Stimulated activated naive CD8-positive, alpha-beta T cell treated with anti-CD3 and anti-CD28 coated beads, Interleukin-15, Interleukin-2, amounts not matched to agents 100 ng/mL and 50 ng/mL, for 24 hours (primary cell): ENCODE measurements around the gene RXRG.
A peak's percentile ranks its signal among the peaks of the same experiment; 100 is the strongest.

Experiments used
- H3K27ac Mint-ChIP-seq: one replicate; pipeline ENCODE4 v1.8.0; 2021; ENCODE audit warnings: mild to moderate bottlenecking, mixed read lengths
- H3K27me3 Mint-ChIP-seq: one replicate; pipeline ENCODE4 v1.8.0; 2021; ENCODE audit warnings: mixed read lengths
- H3K36me3 Mint-ChIP-seq: one replicate; pipeline ENCODE4 v1.8.0; 2021; ENCODE audit warnings: low read depth, mixed read lengths
- H3K4me1 Mint-ChIP-seq: one replicate; pipeline ENCODE4 v1.8.0; 2021; ENCODE audit warnings: low read depth, mixed read lengths
- H3K4me3 Mint-ChIP-seq: one replicate; pipeline ENCODE4 v1.8.0; 2021; ENCODE audit warnings: mild to moderate bottlenecking, mixed read lengths
- H3K9me3 Mint-ChIP-seq: one replicate; pipeline ENCODE4 v1.8.0; 2021; ENCODE audit warnings: mixed read lengths

The RXRG gene

GRCh38 chr1:165376811-165377311, 68.1 kb downstream of the RXRG start:
- Mint-ChIP-seq H3K36me3 (no peaks in the 10 kb centered on the region), H3K4me1 (peaks cover 18% of the 10 kb centered on the region), H3K4me3 (peak overlapping the region; percentile 62), H3K27me3 (peaks cover 77% of the 10 kb centered on the region), H3K9me3 (no peaks in the 10 kb centered on the region), H3K27ac (no peak overlapping the region)

GRCh38 chr1:165376041-165376810, 68.7 kb downstream of the RXRG start:
- H3K4me1 Mint-ChIP-seq: peaks cover 18% of the 10 kb centered on the region
- H3K27me3 Mint-ChIP-seq: peaks cover 79% of the 10 kb centered on the region
- no peaks in the 10 kb centered on the region for H3K36me3 Mint-ChIP-seq
- H3K27ac Mint-ChIP-seq: no peak overlapping the region
- H3K4me3 Mint-ChIP-seq: peak overlapping the region; percentile 62
- H3K9me3 Mint-ChIP-seq: no peaks in the 10 kb centered on the region

GRCh38 chr1:165375623-165376022, 69.3 kb downstream of the RXRG start:
- no peaks in the 10 kb centered on the region for H3K36me3 Mint-ChIP-seq
- peaks cover 79% of the 10 kb centered on the region for H3K27me3 Mint-ChIP-seq
- H3K27ac Mint-ChIP-seq: no peak overlapping the region
- H3K4me3 Mint-ChIP-seq: peak overlapping the region; percentile 0
- H3K9me3 Mint-ChIP-seq: no peaks in the 10 kb centered on the region
- H3K4me1 Mint-ChIP-seq: peaks cover 18% of the 10 kb centered on the region

GRCh38 chr1:165371588-165372225, 73.2 kb downstream of the RXRG start:
- no peaks in the 10 kb centered on the region for H3K9me3 Mint-ChIP-seq
- H3K27ac Mint-ChIP-seq: no peak overlapping the region
- H3K27me3 Mint-ChIP-seq: peaks cover 94% of the 10 kb centered on the region
- no peak overlapping the region for H3K4me3 Mint-ChIP-seq
- peaks cover 13% of the 10 kb centered on the region for H3K4me1 Mint-ChIP-seq
- H3K36me3 Mint-ChIP-seq: no peaks in the 10 kb centered on the region

DNA sequence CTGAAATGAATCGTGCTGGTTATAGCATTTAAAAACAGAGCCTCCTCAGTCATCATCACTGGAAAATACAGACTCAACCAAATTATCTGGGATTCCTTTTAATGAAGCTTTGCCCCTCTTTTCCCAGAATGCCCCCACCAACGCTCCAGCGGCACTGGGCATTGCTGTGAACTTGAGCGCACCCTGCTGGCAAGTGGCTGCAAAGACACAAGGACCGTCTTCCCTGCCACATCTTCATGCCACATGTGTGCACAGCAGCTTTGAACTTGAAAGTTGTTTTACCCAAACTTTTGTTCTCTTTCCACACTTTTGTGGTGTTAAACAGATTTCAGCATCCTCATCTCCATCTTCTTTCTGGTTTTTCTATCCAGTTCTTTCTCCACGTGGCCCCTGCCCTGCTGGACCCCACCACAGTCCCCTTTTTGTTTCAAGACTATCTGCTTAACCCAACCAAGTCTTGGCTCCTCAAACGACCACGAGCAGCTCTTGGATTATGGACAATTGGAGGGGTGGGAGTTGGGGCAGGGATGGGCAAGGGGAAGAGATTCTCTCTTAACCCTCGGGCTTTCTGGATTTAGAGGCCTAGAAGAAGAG, 75.6 kb downstream of the RXRG start:
- no peaks in the 10 kb centered on the region for H3K9me3 Mint-ChIP-seq
- H3K4me3 Mint-ChIP-seq: no peak overlapping the region
- H3K27me3 Mint-ChIP-seq: peaks cover 90% of the 10 kb centered on the region
- H3K27ac Mint-ChIP-seq: no peak overlapping the region
- H3K4me1 Mint-ChIP-seq: no peaks in the 10 kb centered on the region
- H3K36me3 Mint-ChIP-seq: no peaks in the 10 kb centered on the region

DNA sequence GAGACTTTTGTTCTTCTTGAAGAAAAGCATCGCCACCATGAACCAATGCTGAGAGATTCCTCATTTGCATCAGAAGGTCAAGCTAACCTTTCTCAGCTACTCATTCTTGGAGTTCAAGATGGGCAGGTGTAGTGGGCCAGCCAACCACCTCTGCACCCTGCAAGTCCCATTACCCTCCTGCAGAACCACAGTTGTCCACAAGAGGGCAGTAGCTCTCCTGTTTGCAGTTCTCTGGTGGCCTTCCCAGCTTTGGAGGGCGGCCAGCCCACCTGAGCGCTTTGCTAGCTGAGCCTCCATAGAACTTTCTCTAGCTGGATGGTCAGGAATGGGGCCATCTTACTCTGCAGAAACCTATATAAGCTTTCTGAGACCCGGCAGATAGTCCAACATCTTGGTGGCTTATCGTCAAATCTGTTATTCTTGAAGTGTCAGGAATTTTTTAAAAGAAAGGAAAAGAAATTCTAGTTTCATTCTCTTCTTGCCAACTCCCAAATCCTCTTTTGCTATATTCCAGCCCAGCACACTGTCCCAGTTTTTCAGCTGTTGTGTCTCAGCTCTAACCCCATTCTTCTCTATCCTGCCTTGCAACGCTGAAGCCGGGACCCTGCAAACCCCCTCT, 77.4 kb downstream of the RXRG start:
- no peak overlapping the region for H3K27ac Mint-ChIP-seq
- no peaks in the 10 kb centered on the region for H3K36me3 Mint-ChIP-seq
- H3K4me1 Mint-ChIP-seq: no peaks in the 10 kb centered on the region
- no peak overlapping the region for H3K4me3 Mint-ChIP-seq
- H3K9me3 Mint-ChIP-seq: no peaks in the 10 kb centered on the region
- H3K27me3 Mint-ChIP-seq: peaks cover 79% of the 10 kb centered on the region

DNA sequence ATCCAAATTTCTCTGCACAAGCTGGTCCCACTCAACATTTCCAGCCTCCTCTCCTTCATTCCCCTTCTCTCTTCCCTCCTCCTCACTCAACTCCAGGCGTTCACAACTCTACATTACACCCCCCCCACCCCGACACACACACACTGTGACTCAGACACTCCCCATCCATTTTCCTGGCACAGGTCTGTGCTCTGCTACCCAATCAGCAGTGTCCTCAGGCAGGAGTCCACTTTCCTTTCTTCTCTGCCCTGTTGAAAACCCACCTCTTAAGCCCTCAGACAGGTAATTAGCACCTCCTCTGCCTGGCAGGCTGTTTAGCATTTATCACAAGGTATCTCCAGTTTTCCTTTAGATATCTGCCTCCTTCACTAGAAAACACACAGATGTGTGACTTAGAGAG, 79.6 kb downstream of the RXRG start:
- H3K27me3 Mint-ChIP-seq: peaks cover 68% of the 10 kb centered on the region
- H3K4me3 Mint-ChIP-seq: no peak overlapping the region
- no peaks in the 10 kb centered on the region for H3K36me3 Mint-ChIP-seq
- no peaks in the 10 kb centered on the region for H3K9me3 Mint-ChIP-seq
- no peak overlapping the region for H3K27ac Mint-ChIP-seq
- H3K4me1 Mint-ChIP-seq: no peaks in the 10 kb centered on the region

DNA sequence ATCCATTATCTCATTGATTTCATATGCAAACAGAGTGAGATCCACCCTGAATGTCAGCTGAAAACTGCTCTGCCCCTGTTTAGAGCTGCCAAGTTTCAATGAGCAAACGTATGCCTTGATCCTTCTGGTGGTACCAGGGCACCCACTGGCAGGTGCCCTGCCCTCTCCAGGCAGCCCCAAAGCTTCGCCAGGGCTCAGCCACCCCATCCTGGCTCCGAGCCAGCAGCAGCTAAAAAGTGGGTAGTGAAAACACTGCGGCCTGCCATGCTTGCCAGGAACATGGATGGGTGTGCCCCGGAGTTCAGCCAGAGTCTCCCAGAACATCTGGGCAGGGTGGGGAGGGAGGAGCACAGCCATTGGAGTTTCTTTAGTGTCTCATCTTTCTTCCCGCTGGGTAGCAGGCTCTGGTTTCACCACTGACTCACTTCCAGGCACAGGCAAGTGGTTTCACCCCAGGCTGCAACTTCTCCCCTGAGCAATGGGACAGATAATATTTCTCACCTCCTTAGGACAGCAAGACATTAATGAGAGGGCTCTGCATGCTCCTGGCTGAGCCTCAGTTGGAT, 80.3 kb downstream of the RXRG start:
- Mint-ChIP-seq H3K4me3 (no peak overlapping the region), H3K4me1 (no peaks in the 10 kb centered on the region), H3K9me3 (no peaks in the 10 kb centered on the region), H3K36me3 (no peaks in the 10 kb centered on the region), H3K27me3 (peaks cover 69% of the 10 kb centered on the region), H3K27ac (no peak overlapping the region)

DNA sequence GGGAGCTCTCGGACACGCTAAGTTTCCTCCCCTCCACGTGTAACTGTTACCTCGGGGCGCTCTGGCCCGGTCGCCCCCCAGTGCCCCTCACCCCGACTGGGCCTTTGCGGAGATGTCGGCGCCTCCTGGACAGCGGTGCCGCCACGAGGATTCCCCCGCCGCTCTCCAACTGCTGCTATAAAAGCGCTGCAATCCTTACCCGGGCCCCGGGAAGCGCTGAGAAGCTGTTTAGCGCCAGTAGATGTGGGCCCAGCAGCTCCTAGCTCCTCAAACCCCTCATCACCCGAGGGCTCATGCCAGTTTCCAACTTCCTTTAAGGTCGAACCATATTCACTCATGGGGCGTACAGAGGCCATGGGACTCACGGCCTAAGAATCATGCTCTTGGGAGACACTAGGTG, 88.0 kb downstream of the RXRG start:
- Mint-ChIP-seq H3K27ac (no peak overlapping the region), H3K27me3 (peaks cover 78% of the 10 kb centered on the region), H3K9me3 (no peaks in the 10 kb centered on the region), H3K36me3 (no peaks in the 10 kb centered on the region), H3K4me3 (no peak overlapping the region), H3K4me1 (peaks cover 5% of the 10 kb centered on the region)

DNA sequence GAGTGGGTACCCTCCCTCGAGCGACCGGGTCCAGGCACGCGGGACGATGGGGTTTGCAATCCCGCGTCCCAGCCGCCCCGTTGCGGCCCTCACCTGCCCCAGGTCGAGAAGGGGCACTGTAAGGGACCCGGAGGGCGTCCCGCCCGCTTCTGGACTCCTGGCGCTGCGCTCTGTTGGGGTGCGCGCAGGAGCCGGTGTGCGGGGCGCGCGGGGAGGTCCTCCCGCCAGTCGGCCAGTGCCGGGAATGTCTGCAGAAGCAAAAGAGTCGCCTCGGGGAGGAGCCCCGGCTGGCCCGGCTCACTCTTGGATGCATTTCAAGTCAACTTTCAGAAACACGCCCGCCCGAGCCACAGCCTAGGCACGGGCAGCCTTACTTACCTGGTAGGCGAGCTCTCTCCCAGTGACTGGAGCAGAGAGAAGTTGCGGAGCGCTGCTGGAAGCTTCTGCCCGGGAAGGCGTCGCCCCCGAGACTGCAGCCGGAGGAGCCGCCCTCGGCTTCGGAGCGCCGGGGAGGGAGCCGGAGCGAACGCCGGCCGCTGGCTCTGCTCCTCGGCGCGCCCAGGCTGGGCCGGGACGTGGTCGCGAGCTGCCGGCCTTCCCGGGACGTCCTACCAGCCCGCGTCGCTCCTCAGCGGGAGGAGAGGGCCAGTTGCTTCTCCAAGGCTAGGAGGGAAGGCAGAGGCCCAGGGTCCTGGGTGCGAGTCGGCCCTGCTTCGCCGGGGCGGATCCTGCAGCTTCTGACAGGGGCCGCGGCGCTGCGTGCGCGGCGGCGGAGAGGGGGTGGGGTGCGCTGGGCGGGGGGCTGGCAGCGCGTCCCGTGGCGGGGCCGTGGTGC, 88.7 kb downstream of the RXRG start, which contains the start of gene LMX1A:
Gene LMX1A (minus strand): TSS at position 739 of the 835 bp plus-strand sequence. CDS start 1,156 bp downstream, outside the sequence.
- Mint-ChIP-seq H3K9me3 (no peaks in the 10 kb centered on the region), H3K27ac (no peak within 1 kb of the TSS), H3K27me3 (peaks cover 80% of the 10 kb centered on the region), H3K4me1 (peaks cover 5% of the 10 kb centered on the region), H3K36me3 (no peaks in the 10 kb centered on the region), H3K4me3 (no peak within 1 kb of the TSS)

DNA sequence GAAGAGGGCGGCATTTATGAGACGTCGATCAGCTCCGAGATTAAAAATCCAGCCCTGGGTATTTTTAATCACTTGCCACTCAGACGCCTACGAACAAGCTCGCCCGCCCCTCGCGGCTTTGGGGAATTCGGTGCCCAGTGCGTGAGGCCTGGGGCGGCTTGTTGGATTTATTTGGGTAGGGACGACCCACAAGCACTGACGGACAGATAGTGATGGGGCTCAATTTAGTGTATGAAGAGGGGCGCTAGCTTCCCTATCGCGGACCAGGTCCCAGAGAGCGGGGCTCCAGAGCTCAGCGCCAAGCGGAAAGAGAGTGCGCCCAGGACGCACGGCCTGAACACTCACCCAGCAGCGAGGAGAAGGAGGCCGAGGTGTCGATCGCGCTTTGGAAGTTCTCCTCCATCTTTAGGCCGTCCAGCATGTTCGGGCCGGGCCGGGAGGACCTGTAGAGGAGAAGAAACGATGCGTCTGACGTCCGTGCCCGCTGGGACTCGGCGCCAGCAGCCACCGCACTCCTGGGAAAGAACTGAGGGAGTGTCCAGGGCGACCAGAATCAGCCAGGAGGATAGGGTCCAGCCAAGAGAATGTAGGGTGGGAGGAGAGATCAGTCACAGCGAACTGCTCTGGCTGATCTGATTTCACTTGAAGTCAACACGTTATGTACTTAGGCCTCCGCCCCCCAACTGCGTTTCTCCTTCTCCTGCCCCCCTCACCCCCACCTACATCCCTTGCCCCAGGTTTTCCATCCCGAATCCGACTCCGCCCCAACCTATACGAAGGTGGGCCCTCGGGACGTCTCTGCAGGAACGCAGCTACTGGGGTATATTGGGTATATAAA, 89.6 kb downstream of the RXRG start:
- Mint-ChIP-seq H3K27me3 (peaks cover 81% of the 10 kb centered on the region), H3K9me3 (no peaks in the 10 kb centered on the region), H3K27ac (no peak overlapping the region), H3K36me3 (no peaks in the 10 kb centered on the region), H3K4me3 (no peak overlapping the region), H3K4me1 (peaks cover 5% of the 10 kb centered on the region)

GRCh38 chr1:165354739-165355138, 90.2 kb downstream of the RXRG start:
- Mint-ChIP-seq H3K4me1 (peaks cover 5% of the 10 kb centered on the region), H3K4me3 (no peak overlapping the region), H3K9me3 (no peaks in the 10 kb centered on the region), H3K36me3 (no peaks in the 10 kb centered on the region), H3K27me3 (peaks cover 81% of the 10 kb centered on the region), H3K27ac (no peak overlapping the region)
